PFSK-1 (cell line): ENCODE data around the gene PDE2A.

Experiments
- FOXP2 ChIP-seq: optimal IDR thresholded peaks from 2 replicates; pipeline ENCODE3; 2011; ENCODE audit warnings: borderline replicate concordance, control low read depth, inconsistent platforms; ENCODE audit not compliant: insufficient read depth; ENCODE audit errors: extremely low read length, extremely low read depth
- POLR2AphosphoS5 ChIP-seq: IDR thresholded peaks from 2 replicates; pipeline ENCODE4 v1.6.1; 2012; ENCODE audit warnings: low read depth, mild to moderate bottlenecking, control low read depth, low read length, moderate library complexity
- SIN3A ChIP-seq: IDR thresholded peaks from 2 replicates; pipeline ENCODE4 v1.6.1; 2012; ENCODE audit warnings: mild to moderate bottlenecking, low read length, moderate library complexity, borderline replicate concordance; ENCODE audit not compliant: insufficient read depth
- TAF1 ChIP-seq: IDR thresholded peaks from 2 replicates; pipeline ENCODE4 v1.6.1; 2012; ENCODE audit warnings: low read length, control low read depth, borderline replicate concordance; ENCODE audit not compliant: insufficient read depth
- TF ChIP-seq, protein P1 (sequence below), 2 experiments: IDR thresholded peaks; 2 replicates each; pipeline versions ENCODE4 v1.6.1 to v1.8.0; 2011 to 2012; ENCODE audit warnings: low read depth in 2 of 2, low read length in 2 of 2, control low read depth in 1 of 2, inconsistent platforms in 1 of 2, mild to moderate bottlenecking in 1 of 2, moderate library complexity in 1 of 2; ENCODE audit not compliant: insufficient read depth in 1 of 2

PDE2A gene

DNA sequence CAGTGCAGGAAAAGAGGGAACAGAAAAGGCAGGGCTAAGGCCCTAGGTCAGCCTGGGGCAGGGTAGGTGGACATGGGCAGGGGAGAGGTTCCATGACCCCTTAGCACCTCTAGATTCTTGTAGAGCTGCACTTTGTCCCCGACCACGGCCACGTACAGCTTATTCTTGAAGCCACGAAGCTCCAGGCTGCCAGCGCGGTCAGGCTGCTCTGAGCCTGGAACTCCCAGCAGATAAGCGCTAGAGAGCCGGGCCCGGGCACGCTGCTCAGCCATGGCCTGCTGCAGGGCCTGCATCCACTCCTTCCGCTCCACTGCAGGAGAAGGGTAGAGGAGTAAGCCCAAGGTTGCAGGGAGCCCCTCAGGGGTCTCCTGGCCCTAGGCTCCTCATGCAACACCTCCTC, 36.1 kb upstream of the PDE2A start:
- TF ChIP-seq FOXP2 = no peak
- no peak for TF ChIP-seq SIN3A
- TF ChIP-seq, protein P1, sequence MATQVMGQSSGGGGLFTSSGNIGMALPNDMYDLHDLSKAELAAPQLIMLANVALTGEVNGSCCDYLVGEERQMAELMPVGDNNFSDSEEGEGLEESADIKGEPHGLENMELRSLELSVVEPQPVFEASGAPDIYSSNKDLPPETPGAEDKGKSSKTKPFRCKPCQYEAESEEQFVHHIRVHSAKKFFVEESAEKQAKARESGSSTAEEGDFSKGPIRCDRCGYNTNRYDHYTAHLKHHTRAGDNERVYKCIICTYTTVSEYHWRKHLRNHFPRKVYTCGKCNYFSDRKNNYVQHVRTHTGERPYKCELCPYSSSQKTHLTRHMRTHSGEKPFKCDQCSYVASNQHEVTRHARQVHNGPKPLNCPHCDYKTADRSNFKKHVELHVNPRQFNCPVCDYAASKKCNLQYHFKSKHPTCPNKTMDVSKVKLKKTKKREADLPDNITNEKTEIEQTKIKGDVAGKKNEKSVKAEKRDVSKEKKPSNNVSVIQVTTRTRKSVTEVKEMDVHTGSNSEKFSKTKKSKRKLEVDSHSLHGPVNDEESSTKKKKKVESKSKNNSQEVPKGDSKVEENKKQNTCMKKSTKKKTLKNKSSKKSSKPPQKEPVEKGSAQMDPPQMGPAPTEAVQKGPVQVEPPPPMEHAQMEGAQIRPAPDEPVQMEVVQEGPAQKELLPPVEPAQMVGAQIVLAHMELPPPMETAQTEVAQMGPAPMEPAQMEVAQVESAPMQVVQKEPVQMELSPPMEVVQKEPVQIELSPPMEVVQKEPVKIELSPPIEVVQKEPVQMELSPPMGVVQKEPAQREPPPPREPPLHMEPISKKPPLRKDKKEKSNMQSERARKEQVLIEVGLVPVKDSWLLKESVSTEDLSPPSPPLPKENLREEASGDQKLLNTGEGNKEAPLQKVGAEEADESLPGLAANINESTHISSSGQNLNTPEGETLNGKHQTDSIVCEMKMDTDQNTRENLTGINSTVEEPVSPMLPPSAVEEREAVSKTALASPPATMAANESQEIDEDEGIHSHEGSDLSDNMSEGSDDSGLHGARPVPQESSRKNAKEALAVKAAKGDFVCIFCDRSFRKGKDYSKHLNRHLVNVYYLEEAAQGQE (IDR thresholded peaks at IDR 0.05; ENCODE audit: insufficient read depth in 1 of 2, low read depth in 2 of 2, low read length in 2 of 2) = no peak
- TF ChIP-seq POLR2AphosphoS5 = no peak
- TF ChIP-seq TAF1 = no peak

DNA sequence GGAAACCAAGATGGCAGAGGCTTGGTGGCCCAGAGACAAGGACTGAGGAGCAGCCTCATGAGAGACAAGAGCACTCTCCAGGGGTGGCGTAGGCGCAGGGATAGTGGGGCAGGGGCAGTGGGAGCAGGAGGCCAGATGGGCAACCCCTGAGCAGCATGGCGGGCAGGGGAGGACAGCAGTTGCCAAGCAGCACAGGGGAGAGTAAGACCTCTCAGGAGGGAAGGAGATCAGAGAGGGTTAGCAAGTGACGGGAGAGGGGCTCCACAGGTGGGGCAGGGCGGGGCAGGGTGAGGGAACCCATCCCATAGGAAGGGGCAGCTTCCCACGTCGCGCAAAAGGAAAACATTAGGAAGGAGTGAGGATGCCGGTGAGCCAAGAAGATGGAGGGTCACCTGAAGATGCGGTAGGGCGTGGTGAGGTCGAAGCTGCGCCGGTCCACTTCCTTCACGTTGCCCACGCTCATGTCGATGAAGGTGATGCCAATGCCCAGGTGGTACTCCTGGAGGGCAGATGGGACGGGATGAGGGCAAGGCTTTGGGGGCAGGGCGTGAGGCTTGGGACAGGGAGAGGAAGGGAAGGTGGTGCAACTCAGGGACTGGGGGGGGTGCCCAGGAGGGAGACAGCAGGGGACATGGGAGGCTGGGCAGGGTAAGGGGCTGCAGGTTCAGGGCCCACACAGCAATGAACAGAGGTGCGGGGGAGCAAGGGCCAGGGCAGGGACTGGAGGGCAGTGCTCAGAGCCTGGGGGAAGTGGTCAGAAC, 35.4 kb upstream of the PDE2A start:
- TF ChIP-seq TAF1 (no peak), FOXP2 (no peak), SIN3A (no peak), POLR2AphosphoS5 (no peak)
- TF ChIP-seq, protein P1 (IDR thresholded peaks at IDR 0.05; ENCODE audit: insufficient read depth in 1 of 2, low read depth in 2 of 2, low read length in 2 of 2) = no peak

DNA sequence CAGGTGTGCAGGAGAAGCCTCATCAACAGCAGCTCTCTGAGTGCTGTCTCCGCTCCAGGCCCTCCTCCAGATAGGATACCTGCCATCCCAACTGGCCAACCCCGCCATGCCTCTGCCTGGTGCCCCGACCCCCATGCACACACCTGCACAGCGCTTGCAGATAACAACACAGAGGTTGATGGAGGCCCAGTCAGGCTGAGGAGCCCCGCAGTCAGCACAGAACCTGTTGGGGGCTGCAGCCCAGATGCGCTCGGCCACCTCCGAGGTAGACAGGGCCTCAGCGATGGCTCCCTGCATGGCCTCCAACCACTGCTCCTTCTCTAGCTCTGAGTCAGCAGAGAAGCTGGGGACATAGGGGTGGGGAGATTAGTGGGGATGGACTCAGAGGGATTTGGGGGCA, 32.8 kb upstream of the PDE2A start:
- TF ChIP-seq TAF1 (no peak), FOXP2 (no peak), SIN3A (no peak), POLR2AphosphoS5 (no peak)
- TF ChIP-seq, protein P1 (IDR thresholded peaks at IDR 0.05; ENCODE audit: insufficient read depth in 1 of 2, low read depth in 2 of 2, low read length in 2 of 2) = no peak

DNA sequence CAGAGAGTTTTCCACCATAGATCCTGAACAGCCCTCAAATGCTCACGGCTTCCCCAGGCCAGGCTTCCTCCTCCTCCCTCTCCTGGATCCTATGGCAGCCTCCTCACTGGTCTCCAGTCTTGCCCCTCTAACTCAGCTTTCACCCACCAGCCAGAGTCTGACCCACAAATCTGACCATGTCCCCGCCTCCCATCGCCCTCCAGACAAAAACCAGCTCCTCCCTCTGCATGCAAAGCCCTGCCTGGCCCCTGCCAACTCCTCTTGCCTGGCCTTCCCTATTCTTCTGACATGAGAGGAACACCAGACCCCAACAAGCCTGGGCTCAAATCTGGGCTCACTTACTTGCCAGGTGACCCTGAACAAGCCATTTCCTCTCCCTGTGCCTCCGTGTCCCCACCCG, 32.4 kb upstream of the PDE2A start:
- TF ChIP-seq POLR2AphosphoS5 = no peak
- TF ChIP-seq, protein P1 (IDR thresholded peaks at IDR 0.05; ENCODE audit: insufficient read depth in 1 of 2, low read depth in 2 of 2, low read length in 2 of 2) = no peak
- TF ChIP-seq TAF1 = no peak
- no peak for TF ChIP-seq FOXP2
- TF ChIP-seq SIN3A = no peak
